DMS79 treated with DMSO at 0.1 percent for 48 hours (cell line): Measurements from ENCODE around the gene KCNJ10.

Experiments used
- DNase-seq: peaks from one replicate; lab custom pipeline; 2025; lab: John Stamatoyannopoulos, UW

The KCNJ10 gene

DNA sequence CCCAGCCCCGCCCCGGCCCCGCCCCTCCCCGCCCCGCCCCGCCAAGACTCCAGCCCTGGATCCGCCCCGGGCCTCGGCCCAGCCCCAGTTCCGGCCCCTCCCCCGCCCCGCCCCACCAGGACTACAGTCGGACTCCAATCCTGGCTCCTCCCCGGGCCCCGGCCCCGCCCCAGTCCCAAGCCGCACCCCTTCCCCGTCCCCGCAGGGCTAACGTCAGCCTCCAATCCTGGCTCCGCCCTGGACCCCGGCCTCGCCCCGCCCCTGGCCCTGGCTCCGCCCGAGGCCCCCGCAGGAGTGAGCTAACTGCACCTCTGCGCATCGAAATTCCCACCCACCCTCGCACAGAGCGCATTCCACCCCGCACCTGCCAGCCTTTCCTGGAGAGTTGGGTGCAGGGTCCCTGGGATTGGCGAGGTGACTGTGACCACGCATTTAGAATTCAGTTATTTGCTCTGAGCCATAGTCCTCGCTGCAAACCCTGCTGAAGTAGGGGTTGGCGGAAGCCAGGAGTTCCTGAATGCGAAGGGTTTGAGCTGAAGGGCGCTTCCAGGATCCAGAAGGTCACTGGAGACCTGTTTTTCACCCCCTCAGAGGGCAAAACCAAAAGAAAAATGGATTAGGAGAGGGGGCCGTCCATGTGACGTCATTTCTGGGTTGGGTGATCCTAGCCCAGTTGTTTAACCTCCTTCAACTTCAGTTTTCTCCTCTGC, 29.0 kb upstream of the KCNJ10 start:
- peak; percentile 93 for DNase-seq

DNA sequence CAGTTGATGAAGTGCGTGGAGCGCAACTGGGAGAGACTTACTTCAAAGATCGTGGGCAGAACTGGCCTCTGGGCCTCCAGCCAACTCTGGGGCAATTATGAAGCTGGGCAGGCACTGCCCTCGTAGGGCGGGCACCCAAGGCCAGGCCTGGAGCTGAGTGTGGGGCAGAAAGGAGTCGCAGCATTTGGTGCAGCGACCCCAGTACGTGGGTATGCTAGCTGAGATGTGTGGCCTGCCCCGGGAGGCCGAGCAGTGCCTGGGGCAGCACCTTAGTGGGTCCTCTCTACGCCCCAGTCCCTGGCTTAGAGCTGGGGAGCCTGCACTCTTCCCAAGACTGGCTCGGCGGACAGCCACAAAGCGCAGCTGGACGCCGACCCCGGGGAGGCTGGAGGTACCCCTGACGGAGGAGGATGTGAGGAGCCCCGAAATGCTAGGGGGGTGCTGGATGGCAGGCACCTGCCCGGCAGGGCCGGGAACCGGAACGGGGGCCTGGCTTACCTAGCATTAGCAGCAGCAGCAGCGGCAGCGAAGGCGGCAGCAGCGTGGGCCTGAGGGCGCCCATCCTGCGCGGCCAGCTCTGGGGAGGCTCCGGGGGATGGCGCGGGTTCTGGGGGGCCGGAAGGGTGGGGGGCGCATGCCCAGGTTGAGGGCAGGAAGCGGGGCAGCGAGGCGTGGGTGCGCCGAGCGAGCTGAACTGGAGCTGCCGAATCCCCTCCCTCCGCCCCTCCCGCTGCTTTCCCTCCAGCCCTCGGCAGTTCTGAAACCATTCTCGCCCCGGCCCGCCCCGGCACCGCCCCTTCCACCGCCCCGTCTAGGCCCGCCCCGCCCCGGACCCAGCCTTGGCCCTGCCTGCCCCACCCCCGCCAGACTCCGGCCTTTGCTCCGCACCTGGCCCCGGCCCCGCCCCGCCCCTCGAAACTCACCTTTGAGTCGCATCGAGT, 28.2 kb upstream of the KCNJ10 start, which contains the start of gene IGSF8:
Gene IGSF8 (minus strand): TSS at position 709 of the 941 bp plus-strand sequence. CDS start 147 bp downstream, at position 562.
- peak; percentile 93 for DNase-seq

DNA sequence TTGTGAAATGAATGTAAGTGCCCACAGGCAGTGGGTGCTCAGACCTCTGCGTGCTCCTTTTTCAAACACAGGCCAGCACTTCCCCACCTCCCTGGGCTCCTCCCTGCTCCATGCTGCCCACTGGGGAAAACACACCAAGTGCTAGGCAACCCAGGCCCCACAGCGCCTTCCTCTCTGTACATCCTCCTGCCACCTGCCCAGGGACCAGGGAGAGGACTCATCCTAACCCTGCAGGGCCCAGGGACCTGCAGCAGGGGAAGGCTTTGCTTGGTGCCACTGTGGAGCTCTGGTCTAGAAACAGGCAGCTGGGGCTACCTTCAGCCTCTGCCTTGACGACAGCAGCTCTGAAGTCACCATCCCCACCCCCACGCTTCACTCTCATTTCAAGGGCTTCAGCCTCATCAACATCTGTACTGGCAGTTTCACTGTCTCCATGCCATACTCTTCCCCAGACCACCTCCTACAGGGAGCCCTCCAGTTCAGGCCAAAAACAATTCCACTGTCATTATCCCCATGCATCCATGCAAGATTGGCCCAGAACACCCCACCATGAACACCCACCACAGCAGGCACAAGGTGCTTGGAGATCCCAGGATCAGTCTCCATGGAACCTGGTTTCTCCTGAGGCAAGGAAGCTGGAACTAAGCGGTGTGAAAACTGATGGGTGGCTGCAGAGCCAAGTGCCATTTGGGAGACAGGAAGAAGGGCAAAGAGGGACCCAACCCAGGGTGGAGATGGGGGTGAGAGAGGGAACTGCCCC, 27.4 kb upstream of the KCNJ10 start:
- no peak for DNase-seq

DNA sequence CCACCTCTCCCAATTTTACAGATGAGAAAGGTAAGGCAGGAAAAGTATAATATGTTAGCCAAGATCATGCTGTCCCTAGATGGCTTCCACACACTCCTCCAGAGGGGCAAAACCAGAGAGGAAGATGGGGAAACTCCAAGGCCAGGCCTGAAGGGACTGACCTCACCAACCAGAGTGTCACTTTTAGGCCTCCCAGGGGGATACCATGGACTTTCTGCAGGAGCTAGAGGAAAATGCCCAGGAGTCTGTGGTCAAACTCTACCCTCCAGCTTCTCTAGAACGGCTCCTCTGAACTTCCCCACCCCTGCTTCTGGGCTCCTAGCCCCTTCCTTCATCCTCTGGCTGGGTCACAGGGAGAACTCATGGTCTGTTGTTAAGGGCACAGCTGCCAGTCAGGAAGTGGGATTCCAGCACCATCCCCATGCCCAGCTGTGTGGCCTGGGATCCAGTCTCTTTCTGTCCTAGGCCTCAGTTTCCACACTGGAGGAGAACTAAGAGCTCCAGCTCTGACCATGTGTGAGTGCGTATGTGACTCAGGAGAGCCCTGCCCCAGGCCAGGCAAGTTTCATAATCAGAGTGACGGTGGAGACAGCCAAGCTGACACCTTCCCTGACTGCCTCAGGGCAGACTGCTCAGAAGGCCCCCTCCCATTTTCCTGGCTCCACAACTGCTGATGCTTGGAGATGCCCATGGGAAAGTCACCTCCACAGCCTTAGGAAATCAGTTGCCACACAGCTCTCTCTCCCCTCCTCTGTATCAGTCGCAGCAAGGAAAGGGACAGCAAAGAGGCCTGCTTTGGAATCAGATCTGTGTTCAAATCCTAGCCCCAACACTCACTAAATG, 26.5 kb upstream of the KCNJ10 start:
- DNase-seq = no peak

DNA sequence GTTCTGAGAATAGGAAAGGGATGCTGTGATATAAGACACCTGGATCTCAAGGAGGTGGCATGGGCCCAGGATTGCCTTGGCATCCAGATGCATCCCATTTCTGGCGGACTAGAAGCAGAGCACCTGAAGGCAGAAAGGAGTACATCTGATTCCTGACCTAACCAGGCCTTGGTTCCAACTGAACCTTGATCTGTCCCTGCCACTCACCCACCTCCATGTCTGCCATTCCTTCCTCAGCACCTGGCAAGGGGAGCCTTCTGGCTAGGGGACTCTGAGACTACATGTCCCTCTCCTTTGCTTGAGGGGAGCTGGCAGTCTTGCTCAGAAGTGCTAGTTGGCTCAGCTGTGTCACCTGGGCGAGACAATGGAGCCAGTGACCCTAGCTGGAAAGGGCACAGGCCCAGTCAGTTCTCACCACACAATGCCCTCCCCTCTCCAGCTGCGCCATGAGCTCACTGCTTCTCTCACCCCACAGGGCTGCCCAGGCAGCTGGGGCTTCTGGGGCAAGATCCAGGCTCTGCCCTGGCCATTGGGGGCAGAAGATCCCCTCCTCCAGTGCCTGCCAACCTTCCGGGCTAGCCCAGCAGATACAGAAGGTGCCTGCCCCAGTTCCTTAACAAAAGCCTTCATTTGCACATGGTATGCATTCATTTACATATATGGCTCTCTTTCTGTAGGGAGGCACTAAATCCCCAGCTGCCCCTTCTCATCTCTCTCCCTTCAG, 25.6 kb upstream of the KCNJ10 start:
- no peak for DNase-seq

DNA sequence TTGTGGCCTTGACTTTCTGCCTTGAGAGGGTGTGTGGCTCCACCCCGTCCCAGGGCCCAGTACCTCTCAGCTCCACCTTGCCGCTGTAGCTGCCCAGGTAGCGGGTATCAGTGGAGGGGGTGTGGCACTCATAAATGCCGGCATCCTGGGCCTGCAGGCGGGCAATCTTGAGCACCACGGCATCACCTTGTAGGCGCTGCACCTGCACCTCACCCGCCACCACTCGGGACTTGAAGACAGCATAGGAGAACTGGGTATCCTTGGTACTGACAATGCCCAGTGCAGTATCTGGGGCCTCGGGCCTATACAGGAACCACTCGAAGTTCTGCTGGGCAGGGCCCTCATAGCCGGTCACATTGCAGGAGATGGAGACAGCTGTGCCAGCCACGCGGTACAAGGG, 24.8 kb upstream of the KCNJ10 start:
- no peak for DNase-seq

DNA sequence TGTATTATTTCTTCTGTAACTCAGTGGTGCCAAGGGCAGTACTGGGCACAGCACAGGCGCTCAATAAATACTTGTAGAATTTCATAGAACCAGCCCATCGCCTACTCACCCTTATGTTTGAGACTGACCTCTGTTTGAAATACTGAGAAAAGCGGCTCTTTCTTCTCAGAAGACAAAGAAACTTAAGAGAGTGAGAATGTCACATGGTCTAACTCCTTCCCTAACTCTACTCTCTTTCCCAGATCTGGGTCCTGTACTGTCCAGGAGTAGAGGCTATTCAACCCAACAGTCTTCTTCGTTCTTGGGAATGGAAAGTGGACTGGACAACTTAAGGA, 24.3 kb upstream of the KCNJ10 start:
- no peak for DNase-seq

DNA sequence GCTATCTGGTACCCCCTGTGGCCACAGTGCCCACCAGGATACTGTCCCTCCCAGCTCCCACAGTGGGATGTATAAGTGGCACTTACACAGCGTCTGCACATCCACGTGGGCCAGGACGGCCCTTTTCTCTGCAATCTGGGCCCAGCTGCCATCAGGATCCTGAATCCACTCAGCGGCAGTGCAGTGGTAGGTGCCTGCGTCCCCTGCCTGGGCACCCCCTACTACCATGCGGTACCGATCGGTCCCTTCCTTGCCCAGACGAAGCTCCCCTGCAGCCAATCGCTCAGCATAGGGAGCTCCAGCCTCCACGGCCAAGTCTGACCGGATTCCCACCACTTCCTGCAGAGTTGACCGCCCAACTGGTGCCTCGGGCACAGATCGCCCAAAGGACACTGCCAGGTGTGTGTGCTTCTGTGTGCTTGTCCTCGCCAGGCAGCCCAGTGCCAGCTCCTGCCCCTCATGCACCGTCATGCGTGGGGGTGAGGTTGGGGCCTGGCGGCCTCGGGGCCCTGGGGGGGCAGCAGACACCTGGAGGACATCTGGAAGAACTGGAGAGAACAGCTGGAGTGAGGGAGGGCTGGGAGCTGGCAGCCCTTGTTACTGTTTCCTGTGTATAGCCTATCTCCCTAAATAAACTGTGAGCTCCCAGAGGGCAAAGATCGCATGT, 23.8 kb upstream of the KCNJ10 start:
- no peak for DNase-seq

DNA sequence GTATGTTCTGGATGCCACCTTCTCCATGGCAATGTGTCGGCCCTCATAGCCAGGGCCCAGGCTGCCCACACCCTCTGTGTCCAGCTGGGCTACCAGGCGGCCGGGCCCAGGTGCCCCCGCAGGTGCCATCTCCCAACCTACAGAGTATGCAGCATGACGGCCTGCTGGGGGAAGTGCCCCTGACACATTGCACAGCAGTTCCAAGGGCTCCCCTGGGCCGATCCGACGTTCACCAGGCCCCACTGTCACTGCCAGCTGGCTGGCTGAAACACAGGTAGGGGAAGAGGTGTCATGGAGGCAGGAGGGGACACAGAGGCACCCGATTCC, 23.1 kb upstream of the KCNJ10 start:
- no peak for DNase-seq

DNA sequence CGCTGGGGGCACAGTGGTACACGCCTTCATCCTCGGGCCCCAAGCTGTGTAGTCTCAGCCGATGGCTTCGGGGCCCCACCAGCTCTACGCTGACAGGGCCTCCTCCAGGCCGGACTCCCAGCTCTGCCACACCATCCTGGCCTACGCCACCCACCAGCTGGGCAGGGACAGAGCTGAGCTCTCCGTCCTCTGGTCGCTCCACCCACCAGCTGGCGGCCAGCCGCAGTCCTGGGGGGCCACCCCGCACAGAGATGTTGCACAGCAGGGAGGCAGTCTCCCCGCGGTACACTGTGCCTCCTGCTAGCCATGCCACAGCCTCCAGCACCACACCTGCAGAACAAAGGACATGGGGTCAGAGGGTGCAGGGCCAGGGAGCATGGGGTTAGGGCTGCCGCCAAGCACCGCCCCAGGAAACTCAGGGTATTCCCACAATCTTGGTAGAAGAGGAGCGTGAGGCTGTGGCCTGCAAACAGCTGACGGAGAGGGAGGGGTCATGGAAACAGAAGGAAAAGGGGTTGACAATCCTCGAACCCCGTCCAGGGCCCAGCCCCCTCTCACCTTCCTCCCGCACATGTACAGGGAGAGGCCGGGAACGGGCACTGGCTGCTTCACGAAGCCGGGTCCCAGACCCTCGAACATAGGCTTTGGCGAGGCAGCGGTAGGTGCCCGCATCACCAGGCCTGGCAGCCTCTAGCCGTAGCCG, 22.6 kb upstream of the KCNJ10 start:
- no peak for DNase-seq

DNA sequence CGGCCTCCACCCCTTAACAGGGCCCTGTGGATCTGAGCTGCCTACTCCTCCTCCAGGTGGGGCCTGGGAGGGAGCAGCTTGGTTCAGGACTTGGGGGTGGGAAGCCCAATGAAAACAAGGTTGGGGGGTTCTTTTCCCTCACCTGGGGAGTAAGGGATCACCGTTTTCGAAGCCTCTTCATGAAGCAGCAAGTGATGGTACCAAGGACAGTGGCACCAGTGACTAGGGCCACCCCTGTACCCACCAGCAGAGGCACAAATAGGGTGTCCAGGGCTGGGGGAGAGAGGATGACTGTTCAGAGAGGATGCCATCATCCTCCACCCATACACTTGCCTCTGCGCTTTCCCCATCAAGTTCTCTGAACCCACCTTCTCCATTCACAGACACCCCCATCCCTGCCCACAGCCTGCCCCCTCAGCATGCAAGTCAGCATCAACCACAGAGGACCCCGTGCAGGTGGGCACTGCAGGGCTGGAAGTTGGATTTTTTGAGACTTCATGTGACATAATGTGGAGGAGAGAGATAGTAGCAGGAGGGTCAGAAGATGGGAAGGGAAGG, 21.8 kb upstream of the KCNJ10 start:
- DNase-seq = no peak

DNA sequence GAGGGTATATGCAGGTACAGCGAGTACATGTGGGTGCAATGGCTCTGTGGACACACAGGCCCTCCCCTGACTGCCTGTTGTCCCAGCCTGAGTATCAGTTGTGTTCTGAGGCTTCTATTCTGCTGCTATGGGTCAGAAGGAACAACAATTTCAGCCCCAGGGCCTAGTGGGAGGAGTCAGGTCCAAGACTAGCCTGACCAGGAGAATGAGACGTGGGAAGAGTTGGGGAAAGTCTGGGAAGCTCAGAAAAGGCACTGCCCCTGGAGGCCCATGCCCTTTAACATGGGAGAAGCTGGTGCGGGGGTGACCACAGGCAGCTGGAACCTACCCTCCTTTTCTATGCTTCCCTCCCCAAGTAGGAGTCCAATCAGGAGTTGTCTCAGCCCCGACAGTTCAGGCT, 20.8 kb upstream of the KCNJ10 start:
- no peak for DNase-seq

DNA sequence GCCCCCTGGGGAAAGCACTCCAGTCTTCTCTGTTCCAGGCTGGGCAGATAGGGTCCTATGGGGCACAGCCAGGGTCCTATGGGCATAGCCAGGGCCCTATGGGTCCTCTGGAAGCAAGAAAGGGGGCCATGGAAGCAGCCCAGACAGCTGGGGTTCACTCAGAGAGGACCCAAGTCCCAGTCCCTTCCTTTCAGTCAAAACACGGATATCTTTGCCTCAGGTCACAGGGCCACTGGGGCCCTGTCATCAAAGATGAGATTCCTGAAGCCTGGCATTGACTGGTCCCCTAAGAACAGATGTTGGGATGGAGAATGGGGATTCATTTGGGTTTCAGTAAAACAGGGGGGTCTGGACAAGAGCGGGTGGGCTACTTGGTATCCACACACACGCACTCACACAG, 19.9 kb upstream of the KCNJ10 start:
- no peak for DNase-seq

DNA sequence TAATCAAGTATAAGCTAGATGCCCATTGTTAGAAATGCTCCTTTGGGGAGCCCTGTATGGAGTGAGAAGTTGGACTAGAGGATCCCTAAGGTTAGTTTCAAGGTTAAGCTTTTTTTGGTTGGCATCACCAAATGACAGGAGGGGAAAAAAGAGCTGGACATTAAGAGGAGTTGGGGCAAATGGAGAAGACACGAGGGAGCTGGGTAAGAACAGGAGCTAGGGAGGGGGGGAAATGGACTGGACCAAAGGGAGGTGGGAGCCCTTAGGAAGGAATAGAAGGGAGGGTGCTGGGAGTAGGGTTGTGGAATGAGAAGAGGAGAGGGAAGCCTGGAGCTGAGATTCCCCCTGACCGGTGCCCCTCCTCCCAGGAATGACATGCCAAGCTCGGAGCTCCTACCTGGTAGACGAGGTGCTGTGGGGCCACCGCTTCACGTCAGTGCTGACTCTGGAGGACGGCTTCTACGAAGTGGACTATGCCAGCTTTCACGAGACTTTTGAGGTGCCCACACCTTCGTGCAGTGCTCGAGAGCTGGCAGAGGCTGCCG, 17.2 kb upstream of the KCNJ10 start:
- DNase-seq = no peak

DNA sequence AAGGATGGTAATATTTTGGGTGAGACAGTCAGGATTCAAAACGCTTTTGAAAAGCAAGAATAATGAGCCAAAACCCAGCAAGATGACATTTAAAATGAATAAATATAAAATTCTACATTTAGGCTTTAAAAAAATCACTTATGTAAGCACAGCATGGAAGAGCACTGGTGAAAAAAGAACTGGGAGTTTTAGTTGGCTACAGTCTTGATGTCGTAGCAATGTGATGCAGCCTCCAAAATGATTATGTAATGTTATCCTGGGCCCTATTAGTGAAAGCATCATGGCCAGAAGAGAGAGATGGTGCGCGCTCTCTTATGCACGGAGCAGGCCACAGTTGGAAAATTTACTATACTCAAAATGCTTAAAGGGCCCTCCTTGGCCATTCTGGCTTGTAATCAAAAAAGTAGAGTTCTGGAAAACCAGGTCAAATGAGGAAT, 16.5 kb upstream of the KCNJ10 start:
- no peak for DNase-seq

DNA sequence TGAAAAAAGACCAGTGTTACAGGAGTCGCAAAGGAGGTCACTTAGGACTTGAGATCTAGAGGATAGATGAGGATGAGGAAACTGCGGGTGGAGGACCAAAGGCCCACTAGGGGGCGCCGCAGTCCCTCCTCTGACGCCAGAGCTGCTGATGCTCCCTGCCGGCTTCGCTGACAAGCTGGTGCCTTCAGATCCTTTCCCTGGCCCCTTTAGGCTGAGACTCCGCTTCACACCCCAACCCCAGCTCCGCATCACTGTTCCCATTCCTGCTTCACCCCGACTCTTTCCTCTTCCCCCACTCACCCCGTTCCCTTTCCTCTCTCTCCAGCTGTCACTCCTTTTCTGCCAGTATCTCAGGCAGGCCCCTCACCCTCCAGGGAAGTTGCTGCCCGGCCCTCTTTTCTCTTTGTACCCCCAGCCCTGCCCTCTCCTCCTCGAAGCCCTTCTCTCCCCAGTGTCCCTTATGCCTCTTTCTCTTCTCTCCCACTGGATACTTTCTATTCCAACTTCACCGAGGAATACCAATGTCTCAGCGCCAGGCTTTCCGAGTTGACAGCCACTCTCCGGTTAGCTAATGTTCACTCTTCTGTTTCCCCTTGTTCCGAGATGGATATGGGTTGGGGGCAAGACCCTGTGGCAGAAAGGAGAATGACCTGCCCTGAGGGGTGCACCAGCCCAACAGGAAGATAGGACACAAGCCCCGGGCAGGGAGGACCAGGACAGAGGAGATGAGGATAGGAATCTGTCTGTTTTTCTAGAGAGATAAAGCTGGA, 15.9 kb upstream of the KCNJ10 start:
- DNase-seq = no peak

DNA sequence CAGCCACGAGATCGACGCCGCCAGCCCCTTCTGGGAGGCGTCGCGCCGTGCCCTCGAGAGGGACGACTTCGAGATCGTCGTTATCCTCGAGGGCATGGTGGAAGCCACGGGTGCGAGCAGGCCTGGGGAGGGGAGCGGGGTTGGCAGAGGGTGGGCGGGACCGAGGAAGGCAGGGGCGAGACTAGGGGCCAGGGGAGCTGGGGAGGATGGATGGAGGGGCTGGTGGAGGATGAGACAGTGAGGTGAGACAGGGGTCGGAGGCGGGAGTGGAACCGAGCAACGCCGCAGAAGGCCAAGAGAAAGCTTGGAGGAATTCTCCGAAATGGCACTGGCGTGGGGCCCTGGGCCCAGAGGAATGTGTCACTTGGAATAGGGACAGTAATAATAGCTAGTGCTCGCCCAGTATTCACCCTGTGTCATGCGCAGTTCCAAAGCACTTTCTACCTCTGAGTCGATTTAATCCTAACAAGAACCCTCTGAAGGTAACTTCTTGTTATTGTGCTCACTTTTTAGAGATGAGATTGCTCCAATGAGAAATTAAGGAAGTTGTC, 14.9 kb upstream of the KCNJ10 start:
- no peak for DNase-seq
